K562 (cell line): ENCODE results near the gene CD109.

Source experiments
- EZH2 ChIP-seq: IDR thresholded peaks from 2 replicates; pipeline ENCODE4 v1.6.1; 2012; ENCODE audit warnings: low read depth, mild to moderate bottlenecking, inconsistent platforms, low read length, borderline replicate concordance
- JUND ChIP-seq, 2 experiments: IDR thresholded peaks; 2 replicates in 1 of 2; 3 replicates in 1 of 2; pipeline ENCODE4 v1.6.1; 2011; ENCODE audit warnings: borderline replicate concordance in 2 of 2, low read depth in 2 of 2, low read length in 2 of 2, improper control_type of control experiment in 1 of 2, missing biosample characterization in 1 of 2, missing genetic modification characterization in 1 of 2, missing genetic modification reagents in 1 of 2
- PHF20 ChIP-seq: fragments of 450-650 bp; IDR thresholded peaks from 2 replicates; pipeline ENCODE4 v1.6.1; 2018; ENCODE audit not compliant: partially characterized antibody
- SP1 ChIP-seq: sonication (generic); formaldehyde crosslinking; IDR thresholded peaks from 2 replicates; pipeline ENCODE4 v1.8.1; 2022; ENCODE audit warnings: mild to moderate bottlenecking, missing genetic modification reagents
- TF ChIP-seq, protein P1 (sequence below), 3 experiments: IDR thresholded peaks in 2 of 3; conservative IDR thresholded peaks in 1 of 3; 2 replicates each; pipeline ENCODE4 v1.5.1; 2011 to 2012; ENCODE audit warnings: low read length in 3 of 3, mild to moderate bottlenecking in 3 of 3, control low read depth in 2 of 3, improper control_type of control experiment in 1 of 3, inconsistent platforms in 1 of 3, low read depth in 1 of 3, mixed read lengths in 1 of 3, moderate library complexity in 1 of 3; ENCODE audit not compliant: insufficient read depth in 2 of 3
- TF ChIP-seq, protein P2 (sequence below): sonication (generic); formaldehyde crosslinking; IDR thresholded peaks from 2 replicates; pipeline ENCODE4 v1.8.1; 2023; ENCODE audit warnings: mild to moderate bottlenecking, missing genetic modification reagents

DNA sequence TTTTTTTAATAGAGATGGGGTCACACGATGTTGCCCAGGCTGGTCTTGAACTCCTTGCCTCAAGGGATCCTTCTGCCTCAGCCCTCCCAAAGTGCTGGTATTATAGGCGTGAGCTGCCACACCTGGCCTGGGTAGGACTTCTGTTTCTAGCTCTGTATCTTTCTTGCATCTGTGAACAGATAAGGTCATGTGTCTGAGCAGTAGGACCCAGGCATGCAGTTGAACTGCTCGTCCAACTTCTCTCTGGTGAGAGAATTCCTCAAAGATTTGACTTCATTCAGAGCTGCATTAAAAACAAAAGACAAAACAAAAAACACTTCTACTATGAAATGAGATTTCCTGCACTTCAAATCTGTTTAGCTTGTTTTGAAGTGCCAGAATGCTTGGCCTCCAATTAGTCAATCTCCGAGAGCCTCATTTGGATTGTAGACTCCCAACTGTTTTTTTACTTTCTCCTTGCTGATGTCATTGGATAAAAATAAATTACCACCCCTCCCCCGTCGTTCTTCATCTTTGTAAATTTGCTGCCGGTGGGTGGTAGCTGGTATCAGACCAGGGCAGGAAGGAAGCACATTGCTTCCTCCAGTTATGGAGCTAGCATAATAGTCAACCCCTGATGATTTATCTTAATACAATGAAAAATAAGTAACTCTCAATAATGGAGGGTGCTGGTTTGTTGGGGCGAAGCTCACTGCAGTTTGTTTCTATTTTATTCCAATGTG, 17.6 kb downstream of the CD109 start:
- TF ChIP-seq SP1 (CRISPR knock-in tag) (no peak), JUND (IDR thresholded peaks at IDR 0.05; ENCODE audit: borderline replicate concordance, low read depth, low read length) (no peak), JUND (tag; IDR thresholded peaks at IDR 0.05; ENCODE audit: borderline replicate concordance, low read depth, low read length) (no peak), EZH2 (no peak), PHF20 (no peak)
- TF ChIP-seq, protein P1, sequence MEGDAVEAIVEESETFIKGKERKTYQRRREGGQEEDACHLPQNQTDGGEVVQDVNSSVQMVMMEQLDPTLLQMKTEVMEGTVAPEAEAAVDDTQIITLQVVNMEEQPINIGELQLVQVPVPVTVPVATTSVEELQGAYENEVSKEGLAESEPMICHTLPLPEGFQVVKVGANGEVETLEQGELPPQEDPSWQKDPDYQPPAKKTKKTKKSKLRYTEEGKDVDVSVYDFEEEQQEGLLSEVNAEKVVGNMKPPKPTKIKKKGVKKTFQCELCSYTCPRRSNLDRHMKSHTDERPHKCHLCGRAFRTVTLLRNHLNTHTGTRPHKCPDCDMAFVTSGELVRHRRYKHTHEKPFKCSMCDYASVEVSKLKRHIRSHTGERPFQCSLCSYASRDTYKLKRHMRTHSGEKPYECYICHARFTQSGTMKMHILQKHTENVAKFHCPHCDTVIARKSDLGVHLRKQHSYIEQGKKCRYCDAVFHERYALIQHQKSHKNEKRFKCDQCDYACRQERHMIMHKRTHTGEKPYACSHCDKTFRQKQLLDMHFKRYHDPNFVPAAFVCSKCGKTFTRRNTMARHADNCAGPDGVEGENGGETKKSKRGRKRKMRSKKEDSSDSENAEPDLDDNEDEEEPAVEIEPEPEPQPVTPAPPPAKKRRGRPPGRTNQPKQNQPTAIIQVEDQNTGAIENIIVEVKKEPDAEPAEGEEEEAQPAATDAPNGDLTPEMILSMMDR (IDR thresholded peaks at IDR 0.05 in 2 of 3, conservative IDR thresholded peaks at IDR 0.05 in 1 of 3; ENCODE audit: insufficient read depth in 2 of 3, low read depth in 1 of 3, low read length in 3 of 3) = no peak
- TF ChIP-seq, protein P2, sequence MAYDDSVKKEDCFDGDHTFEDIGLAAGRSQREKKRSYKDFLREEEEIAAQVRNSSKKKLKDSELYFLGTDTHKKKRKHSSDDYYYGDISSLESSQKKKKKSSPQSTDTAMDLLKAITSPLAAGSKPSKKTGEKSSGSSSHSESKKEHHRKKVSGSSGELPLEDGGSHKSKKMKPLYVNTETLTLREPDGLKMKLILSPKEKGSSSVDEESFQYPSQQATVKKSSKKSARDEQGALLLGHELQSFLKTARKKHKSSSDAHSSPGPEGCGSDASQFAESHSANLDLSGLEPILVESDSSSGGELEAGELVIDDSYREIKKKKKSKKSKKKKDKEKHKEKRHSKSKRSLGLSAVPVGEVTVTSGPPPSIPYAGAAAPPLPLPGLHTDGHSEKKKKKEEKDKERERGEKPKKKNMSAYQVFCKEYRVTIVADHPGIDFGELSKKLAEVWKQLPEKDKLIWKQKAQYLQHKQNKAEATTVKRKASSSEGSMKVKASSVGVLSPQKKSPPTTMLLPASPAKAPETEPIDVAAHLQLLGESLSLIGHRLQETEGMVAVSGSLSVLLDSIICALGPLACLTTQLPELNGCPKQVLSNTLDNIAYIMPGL = no peak
